OCI-LY3 (cell line): ENCODE measurements around the gene KRT26.
A peak's percentile ranks its signal among the peaks of the same experiment; 100 is the strongest.

Experiments
- H2AFZ ChIP-seq: fragments of 200-600, 300-600 bp; shearing (Covaris generic); 2 replicates; pipeline ENCODE4 v1.6.0; 2014; ENCODE audit warnings: antibody characterized with exemption, low read depth, low read length
- H3K27ac ChIP-seq: fragments of 200-600, 300-600 bp; sonication (generic); 2 replicates; pipeline ENCODE4 v1.5.1; 2014; ENCODE audit warnings: mild to moderate bottlenecking, low read length, moderate library complexity, mixed read lengths
- H3K27me3 ChIP-seq: fragments of 200-600, 300-600 bp; sonication (generic); 2 replicates; pipeline ENCODE4 v1.6.1; 2014; ENCODE audit warnings: low read depth, low read length, mixed read lengths
- H3K36me3 ChIP-seq: fragments of 200-600, 300-600 bp; sonication (generic); replicated peaks from 2 replicates; pipeline ENCODE3; 2014; ENCODE audit warnings: low read depth, low read length, mixed read lengths
- H3K4me1 ChIP-seq: fragments of 300-600, 200-600 bp; sonication (generic); 2 replicates; pipeline ENCODE4 v1.6.1; 2014; ENCODE audit warnings: low read length, mixed read lengths
- H3K4me2 ChIP-seq: fragments of 200-600, 300-600 bp; sonication (generic); 2 replicates; pipeline ENCODE4 v1.6.1; 2014; ENCODE audit warnings: low read length, mixed read lengths
- H3K4me3 ChIP-seq: fragments of 300-600, 200-600 bp; sonication (generic); 2 replicates; pipeline ENCODE4 v1.5.1; 2014; ENCODE audit warnings: antibody characterized with exemption, mild to moderate bottlenecking, low read length, moderate library complexity
- H3K79me2 ChIP-seq: fragments of 300-600, 200-600 bp; shearing (Covaris generic); 2 replicates; pipeline ENCODE4 v1.6.1; 2014; ENCODE audit warnings: mild to moderate bottlenecking, low read length, mixed read lengths
- H3K9ac ChIP-seq: fragments of 300-600, 200-600 bp; shearing (Covaris generic); 2 replicates; pipeline ENCODE4 v1.6.0; 2014; ENCODE audit warnings: mild to moderate bottlenecking, low read length, moderate library complexity
- H3K9me3 ChIP-seq: fragments of 200-600, 300-600 bp; shearing (Covaris generic); 2 replicates; pipeline ENCODE4 v1.6.1; 2014; ENCODE audit warnings: low read length, mixed read lengths; ENCODE audit not compliant: insufficient read depth
- H4K20me1 ChIP-seq: fragments of 200-600, 300-600 bp; sonication (generic); 2 replicates; pipeline ENCODE4 v1.6.1; 2016; ENCODE audit warnings: low read length, mixed read lengths; ENCODE audit not compliant: insufficient read depth
- CTCF ChIP-seq: fragments of 200-600, 300-600 bp; sonication (generic); IDR thresholded peaks from 2 replicates; pipeline ENCODE4 v1.5.1; 2014; ENCODE audit warnings: antibody characterized with exemption, low read length, low read depth
- EZH2phosphoT487 ChIP-seq: fragments of 200-600 bp; shearing (Covaris generic); IDR thresholded peaks from 2 replicates; pipeline ENCODE4 v1.6.1; 2018; ENCODE audit warnings: antibody characterized with exemption, mixed run types, low read depth

Gene KRT26

DNA sequence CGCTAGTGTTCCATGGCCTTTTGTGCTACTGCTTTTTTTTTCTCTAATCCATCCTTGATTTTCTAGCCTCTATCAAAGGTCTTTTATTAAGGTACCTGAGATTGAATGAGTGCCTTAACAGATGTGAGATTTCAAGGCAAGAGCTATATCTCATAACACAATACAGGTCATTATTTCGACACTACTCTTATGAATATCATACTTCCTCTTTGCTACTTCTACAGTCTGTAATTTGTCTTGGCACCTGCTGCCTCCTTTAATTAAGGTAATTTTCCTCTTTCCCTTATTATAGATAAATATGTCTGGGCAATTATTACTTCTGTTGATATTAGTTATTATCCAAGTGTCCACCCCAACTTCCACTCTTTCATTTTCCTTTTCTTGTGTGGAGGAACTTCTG is 22.5 kb upstream of the KRT26 start:
- no peak overlapping the region for H3K9ac ChIP-seq
- H3K4me1 ChIP-seq, result peaks cover 34% of the 10 kb centered on the region
- H3K27ac ChIP-seq, result no peak overlapping the region; the same call in 1 of the 2 replicates
- peaks cover 1% of the 10 kb centered on the region; the same call in 1 of the 2 replicates for H3K27me3 ChIP-seq
- peak overlapping the region; percentile 47 for H3K4me2 ChIP-seq
- H4K20me1 ChIP-seq, result no peaks in the 10 kb centered on the region
- no peak overlapping the region for H3K4me3 ChIP-seq
- no peaks in the 10 kb centered on the region for H3K9me3 ChIP-seq
- no peaks in the 10 kb centered on the region for H3K36me3 ChIP-seq
- no peaks in the 10 kb centered on the region for H3K79me2 ChIP-seq
- TF ChIP-seq EZH2phosphoT487 (no peak), CTCF (no peak)
- no peak overlapping the region for H2AFZ ChIP-seq

DNA sequence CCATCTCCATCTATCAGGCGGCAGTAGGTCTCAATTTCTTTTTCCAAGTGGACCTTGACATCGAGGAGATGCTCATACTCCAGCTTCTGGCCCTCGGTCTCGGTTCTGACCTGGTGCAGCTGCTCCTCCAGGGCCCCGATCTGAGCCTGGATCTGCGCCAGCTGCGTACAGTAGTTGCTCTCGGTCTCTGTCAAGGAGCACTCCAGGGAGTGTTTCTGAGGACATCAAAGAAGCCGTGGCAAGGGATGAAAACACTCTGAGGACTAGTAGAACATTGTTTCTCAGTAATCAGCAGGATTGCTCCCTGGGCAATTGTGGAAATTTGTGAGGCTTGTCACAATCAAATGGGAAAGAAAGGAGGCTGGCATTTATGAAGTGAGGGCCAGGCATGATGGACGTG is 21.8 kb upstream of the KRT26 start:
- H4K20me1 ChIP-seq, result no peaks in the 10 kb centered on the region
- H3K36me3 ChIP-seq, result no peaks in the 10 kb centered on the region
- no peaks in the 10 kb centered on the region for H3K79me2 ChIP-seq
- H3K9me3 ChIP-seq, result no peaks in the 10 kb centered on the region
- H3K4me2 ChIP-seq, result peak overlapping the region; percentile 47
- H3K4me1 ChIP-seq, result peaks cover 34% of the 10 kb centered on the region
- H2AFZ ChIP-seq, result no peak overlapping the region
- no peak overlapping the region for H3K9ac ChIP-seq
- no peak overlapping the region for H3K4me3 ChIP-seq
- TF ChIP-seq EZH2phosphoT487 (no peak), CTCF (no peak)
- no peaks in the 10 kb centered on the region for H3K27me3 ChIP-seq
- H3K27ac ChIP-seq, result no peak overlapping the region

- Histone ChIP-seq H3K4me1 (peaks cover 34% of the 10 kb centered on the region), H3K36me3 (no peaks in the 10 kb centered on the region), H3K79me2 (no peaks in the 10 kb centered on the region), H3K27ac (no peak overlapping the region), H2AFZ (no peak overlapping the region), H4K20me1 (no peaks in the 10 kb centered on the region), H3K9ac (no peak overlapping the region), H3K4me2 (0 out of 2 replicates have a peak overlapping the region, but pooled peaks have one; percentile 3), H3K9me3 (no peaks in the 10 kb centered on the region), H3K4me3 (no peak overlapping the region), H3K27me3 (no peaks in the 10 kb centered on the region)
- TF ChIP-seq CTCF, result peak; percentile 75
- TF ChIP-seq EZH2phosphoT487, result no peak
Observed at GRCh38 chr17:40791787-40792436, 19.9 kb upstream of the KRT26 start.

GRCh38 chr17:40791111-40791510 is 19.1 kb upstream of the KRT26 start:
- Histone ChIP-seq H3K27ac (no peak overlapping the region), H3K27me3 (no peaks in the 10 kb centered on the region), H3K4me2 (no peak overlapping the region)

More at GRCh38 chr17:40791111-40791510, 19.1 kb upstream of the KRT26 start:
- no peaks in the 10 kb centered on the region for H3K36me3 ChIP-seq
- no peak overlapping the region for H2AFZ ChIP-seq
- no peak overlapping the region for H3K4me3 ChIP-seq
- no peaks in the 10 kb centered on the region for H4K20me1 ChIP-seq
- TF ChIP-seq EZH2phosphoT487, result no peak
- TF ChIP-seq CTCF, result no peak
- H3K9me3 ChIP-seq, result no peaks in the 10 kb centered on the region
- H3K9ac ChIP-seq, result no peak overlapping the region
- H3K79me2 ChIP-seq, result no peaks in the 10 kb centered on the region
- peaks cover 27% of the 10 kb centered on the region for H3K4me1 ChIP-seq
